GM12892 (cell line): ENCODE measurements around the gene NBEA.

ENCODE experiments used
- DNase-seq: peaks from one replicate; pipeline ENCODE4 v3.0.0; 2011; ENCODE audit not compliant: insufficient read length
- FAIRE-seq: peaks from 2 replicates; lab custom pipeline; 2011; peaks lifted over from hg19 to GRCh38; lab: Jason Lieb, UNC
- POLR2A ChIP-seq: IDR thresholded peaks from 2 replicates; pipeline ENCODE4 v1.6.1; 2011; ENCODE audit warnings: low read depth, low read length, control low read depth
- POLR2AphosphoS5 ChIP-seq: IDR thresholded peaks from 2 replicates; pipeline ENCODE4 v1.6.1; 2011; ENCODE audit warnings: low read depth, low read length, control low read depth
- TAF1 ChIP-seq: IDR thresholded peaks from 2 replicates; pipeline ENCODE4 v1.6.1; 2011; ENCODE audit warnings: low read depth, mild to moderate bottlenecking, control low read depth, low read length, borderline replicate concordance

Gene NBEA

DNA sequence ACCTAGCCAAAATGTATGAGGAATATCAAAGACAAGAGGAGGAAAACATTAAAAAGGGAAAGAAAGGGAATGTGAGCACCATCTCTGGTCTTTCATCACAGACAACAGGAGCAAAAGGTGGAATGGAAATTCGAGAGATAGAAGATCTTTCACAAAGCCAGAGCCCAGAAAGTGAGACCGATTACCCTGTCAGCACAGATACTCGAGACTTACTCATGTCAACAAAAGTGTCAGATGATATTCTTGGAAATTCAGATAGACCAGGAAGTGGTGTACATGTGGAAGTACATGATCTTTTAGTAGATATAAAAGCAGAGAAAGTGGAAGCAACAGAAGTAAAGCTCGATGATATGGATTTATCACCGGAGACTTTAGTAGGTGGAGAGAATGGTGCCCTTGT lies 217.0 kb downstream of the NBEA start:
- DNase-seq (no peak), FAIRE-seq (no peak)

DNA sequence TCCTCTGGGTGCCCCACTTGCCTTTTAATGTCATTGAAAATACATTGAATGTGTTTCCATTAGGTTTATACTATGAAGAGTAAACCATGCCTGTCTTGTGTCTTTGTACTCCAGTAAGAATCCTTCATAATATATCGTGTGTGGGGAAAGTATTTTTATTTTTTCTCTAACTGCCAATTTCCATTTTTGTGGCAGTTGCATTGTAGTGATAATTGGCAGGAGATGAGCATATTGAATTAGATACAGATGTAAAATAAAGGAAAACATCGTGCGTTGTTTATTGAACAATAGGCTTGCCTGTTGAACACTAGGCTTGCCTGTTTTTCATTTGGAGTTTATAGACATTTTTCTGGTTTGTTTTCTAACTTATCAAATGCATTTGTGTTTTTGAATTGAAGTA lies 218.8 kb downstream of the NBEA start:
- no peak for TF ChIP-seq TAF1
- TF ChIP-seq POLR2AphosphoS5: no peak
- no peak for TF ChIP-seq POLR2A
- no peak for FAIRE-seq
- DNase-seq: no peak

More for the DNA sequence above, 217.0 kb downstream of the NBEA start:
- TF ChIP-seq TAF1 (no peak), POLR2A (no peak), POLR2AphosphoS5 (no peak)

DNA sequence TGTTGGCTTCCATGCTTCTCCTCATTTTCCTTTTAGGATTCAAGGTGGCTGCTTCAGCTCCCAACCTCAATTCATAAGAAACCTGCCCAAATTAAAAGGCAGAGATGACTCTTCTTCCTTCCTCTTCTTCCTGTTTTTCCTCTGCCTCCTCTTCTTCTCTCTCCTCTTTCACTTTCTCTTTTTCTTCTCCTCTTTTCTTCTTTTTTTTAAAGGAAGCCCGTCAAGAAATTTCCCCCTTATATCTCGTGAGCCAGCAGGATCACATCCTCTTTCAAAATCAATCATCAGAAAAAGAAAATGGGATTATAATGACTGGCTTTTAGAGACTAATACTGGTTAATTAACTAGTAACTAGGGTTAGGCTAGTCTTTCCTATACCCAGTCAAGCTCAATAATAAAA lies 220.3 kb downstream of the NBEA start:
- FAIRE-seq (no peak), DNase-seq (no peak)
- no peak for TF ChIP-seq POLR2AphosphoS5
- no peak for TF ChIP-seq TAF1
- TF ChIP-seq POLR2A: no peak

DNA sequence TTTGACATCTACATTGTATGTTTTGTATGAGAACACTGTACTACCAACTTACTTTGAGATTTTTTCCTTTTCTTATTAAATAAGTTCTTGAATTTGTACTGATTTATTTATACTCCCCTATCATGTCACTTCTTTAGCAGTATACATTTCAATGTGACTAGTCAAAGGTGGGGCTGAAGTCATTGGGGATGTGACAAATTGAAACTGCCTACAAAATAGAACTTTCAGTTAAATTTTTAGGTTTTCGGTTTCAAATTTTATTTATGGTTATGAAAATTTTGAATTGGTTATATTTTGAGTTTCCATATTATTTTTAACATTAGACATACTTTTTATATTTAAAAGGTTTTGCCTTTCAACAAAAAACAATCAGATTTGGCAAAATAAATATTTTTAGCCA lies 221.6 kb downstream of the NBEA start:
- TF ChIP-seq TAF1 (no peak), POLR2AphosphoS5 (no peak), POLR2A (no peak)
- DNase-seq (no peak), FAIRE-seq (peak; percentile 53)

DNA sequence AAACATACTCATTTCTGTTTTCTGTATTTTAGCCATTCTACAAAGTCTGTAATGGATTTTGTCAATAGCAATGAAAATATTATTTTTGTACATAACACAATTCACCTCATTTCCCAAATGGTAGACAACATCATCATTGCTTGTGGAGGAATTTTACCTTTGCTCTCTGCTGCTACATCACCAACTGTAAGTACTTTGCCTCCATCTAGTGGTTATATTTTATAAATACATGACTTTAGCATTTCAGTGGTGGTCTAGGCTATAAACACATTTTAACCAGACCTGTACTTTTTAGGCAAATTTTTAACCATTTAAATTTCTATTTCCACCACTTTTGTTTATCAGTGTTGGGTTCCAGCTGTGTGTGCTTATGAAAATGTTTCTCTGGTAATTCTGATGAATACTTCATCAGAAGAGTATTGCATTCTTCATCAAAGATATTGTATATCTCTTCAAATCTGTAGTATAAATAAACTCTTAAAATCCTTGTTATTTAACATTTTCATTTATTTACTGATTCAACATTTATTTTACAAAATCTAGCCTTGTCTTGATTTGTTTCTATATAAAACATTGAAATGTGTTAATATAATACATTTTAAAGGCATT lies 222.4 kb downstream of the NBEA start:
- peak; percentile 75 for FAIRE-seq

DNA sequence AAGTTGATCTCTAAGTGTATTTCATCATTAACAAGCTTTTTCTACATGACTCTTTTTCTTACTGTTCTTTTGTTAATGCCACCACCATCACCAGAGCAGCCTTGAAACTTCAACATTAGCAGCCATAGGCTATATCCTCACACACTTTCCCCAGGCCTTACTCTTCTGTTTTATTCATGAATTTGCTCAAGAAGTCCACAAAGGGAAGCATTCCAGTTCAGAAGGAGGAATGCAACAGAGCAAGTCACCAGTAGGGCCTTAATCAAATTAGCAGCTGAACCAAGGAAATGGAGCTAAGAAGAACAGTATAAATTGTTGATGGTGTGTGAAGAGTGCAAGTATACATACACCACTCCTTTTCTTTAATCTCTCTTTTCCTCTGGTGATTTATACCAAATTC lies 223.1 kb downstream of the NBEA start:
- TF ChIP-seq POLR2AphosphoS5: no peak
- no peak for TF ChIP-seq TAF1
- no peak for TF ChIP-seq POLR2A
- no peak for FAIRE-seq
- DNase-seq: no peak

More for the DNA sequence above, 222.4 kb downstream of the NBEA start:
- no peak for DNase-seq
- TF ChIP-seq POLR2AphosphoS5 (no peak), TAF1 (no peak), POLR2A (no peak)

DNA sequence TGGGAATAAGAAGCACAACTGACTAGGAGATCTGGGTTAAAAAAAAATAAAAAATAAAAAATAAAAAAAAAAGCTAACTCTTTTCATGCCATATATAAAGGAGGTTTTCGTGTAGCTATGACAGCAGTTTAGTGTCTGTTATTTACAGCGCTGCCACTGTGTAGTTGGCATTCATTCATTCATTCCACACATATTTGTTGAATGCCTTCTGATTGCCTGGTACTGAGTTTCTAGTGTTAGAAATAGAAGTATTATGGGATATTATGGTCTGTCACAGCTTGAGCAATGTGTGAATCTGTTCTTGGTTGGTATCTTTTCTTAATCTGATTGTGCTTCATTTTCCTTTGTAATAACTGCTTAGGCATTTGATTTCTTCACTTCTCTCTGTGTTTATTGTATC lies 237.4 kb downstream of the NBEA start:
- DNase-seq (no peak), FAIRE-seq (no peak)
- no peak for TF ChIP-seq POLR2A
- TF ChIP-seq POLR2AphosphoS5: no peak
- no peak for TF ChIP-seq TAF1

DNA sequence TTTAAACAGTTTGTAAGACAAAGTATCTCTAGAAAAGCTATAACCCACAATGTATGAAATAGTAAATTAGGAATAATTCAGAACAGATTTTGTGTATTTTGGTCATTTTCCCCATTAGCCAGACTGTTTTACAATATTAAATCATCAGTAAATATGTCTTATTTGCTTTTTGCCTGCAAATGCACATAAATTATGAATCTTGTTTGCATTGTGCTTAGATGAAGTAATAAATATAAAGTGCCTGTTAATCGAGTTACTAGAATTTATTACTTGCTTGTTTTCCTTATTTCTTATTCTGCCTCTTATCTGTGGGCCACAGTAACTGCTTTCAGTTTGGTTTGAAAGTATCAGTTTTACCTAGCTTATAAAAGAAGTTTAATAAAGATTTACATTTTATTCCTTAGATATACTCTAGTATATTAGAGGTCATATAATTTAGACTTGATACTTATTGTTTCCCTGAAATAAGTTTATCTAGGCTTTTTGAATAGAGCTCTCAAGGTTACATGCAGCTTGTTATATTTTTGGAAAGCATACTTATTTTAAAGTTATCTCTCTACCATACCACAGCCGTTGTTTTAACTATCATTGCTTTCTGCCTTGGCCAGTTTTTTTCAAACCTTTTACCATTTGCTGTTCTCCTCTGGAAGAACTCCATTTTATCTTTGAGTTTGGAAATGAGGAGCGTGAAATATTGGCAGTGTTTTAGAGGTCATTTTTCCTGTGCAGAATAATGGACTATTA lies 238.0 kb downstream of the NBEA start:
- DNase-seq (no peak), FAIRE-seq (no peak)
- TF ChIP-seq POLR2A (no peak), TAF1 (no peak), POLR2AphosphoS5 (no peak)

DNA sequence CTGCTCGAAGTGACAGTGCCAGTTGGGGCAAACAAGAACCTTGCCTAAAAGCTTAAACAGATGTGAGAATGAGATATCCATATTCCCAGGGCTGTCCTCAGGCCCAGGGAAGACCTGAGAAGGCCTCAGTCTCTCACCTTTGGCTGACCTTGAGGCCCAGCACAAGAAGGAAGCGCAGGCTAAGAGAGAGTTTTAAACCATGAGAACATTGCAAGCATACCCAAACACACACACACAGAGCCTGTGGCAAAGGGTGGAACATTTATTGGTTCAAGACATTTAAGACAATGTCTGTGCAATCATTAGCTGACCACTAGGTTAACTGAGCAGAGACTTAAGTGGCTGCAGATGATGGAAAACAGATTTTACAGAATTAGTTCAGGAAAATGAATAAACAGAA lies 248.2 kb downstream of the NBEA start:
- TF ChIP-seq POLR2AphosphoS5 (no peak), POLR2A (no peak), TAF1 (no peak)
- FAIRE-seq (no peak), DNase-seq (no peak)

DNA sequence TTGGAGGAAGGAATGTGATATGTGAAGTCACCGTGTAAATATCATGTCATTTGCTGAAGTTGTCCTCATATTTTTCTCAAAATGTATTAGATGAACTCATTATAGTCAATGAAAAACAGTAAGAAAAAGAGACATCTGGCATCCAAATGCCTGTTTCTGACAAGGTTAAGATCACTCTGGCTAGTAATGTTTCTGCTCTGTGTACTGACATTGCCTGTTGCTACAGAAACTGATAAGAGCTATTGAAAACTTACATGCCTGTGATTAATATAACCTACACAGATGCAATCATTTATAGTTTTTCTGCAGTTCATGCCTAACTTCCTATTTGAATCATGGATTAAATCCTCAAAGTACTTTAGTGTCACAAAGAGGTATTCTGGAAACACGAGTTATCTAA lies 249.8 kb downstream of the NBEA start:
- DNase-seq: no peak
- no peak for TF ChIP-seq TAF1
- no peak for TF ChIP-seq POLR2A
- no peak for TF ChIP-seq POLR2AphosphoS5
- no peak for FAIRE-seq

DNA sequence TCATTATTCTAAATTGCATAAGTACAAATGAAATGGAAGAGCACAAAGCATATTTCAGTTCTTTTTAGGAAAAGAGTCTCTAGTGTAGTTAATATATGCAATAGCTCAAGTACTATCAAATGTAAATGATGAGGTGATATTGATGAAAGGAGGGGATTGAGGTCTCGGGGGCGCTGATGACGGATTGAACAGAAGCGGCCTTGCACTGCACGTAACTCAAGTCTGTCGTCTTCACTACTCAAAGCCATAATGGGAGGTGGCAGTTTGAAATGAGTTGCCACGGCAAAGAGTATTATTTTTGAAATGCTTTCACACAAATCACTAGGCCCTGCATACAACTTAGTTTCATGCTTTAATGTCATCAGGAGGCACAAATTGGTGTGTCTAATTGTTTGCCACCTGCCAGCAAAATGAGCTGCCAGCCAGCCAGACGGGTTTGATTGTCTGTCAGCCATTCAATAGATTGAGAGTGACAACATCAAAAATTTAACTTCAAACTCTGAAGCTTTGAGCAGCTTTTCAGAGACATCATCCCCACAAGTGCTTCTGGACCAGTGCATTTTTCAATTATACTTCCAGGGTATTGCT lies 256.6 kb downstream of the NBEA start:
- DNase-seq (no peak), FAIRE-seq (no peak)
- TF ChIP-seq TAF1 (no peak), POLR2AphosphoS5 (no peak), POLR2A (no peak)

DNA sequence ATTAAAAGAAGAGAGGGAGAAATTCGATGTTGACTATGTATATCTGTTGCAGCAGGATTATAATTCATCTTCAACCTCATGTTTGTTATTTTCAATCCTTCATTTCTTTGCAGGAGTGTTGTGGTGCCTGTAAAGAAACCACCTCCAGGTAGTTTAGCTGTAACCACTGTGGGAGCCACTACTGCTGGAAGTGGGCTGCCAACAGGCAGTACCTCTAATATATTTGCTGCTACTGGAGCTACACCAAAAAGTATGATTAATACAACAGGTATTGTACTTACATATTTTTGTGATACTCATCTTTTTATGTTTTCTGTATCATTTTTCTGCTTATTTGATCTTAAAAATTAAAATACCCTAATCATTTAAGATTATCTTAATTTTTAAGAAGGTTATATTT lies 266.5 kb downstream of the NBEA start:
- no peak for TF ChIP-seq TAF1
- no peak for TF ChIP-seq POLR2AphosphoS5
- TF ChIP-seq POLR2A: no peak
- FAIRE-seq (no peak), DNase-seq (no peak)
